ENCODE data around the gene LAMA2. TPM values are rescaled to one million over a fixed set of nuclear protein-coding genes. Genes with fewer than 3 reads are reported as not detected.

Gene LAMA2
- total and polyA plus RNA-seq, 2 donors (not counting 3 experiments of a cell fraction or from before 2014, with no cell fraction given): 0.51 to 0.75 TPM

DNA sequence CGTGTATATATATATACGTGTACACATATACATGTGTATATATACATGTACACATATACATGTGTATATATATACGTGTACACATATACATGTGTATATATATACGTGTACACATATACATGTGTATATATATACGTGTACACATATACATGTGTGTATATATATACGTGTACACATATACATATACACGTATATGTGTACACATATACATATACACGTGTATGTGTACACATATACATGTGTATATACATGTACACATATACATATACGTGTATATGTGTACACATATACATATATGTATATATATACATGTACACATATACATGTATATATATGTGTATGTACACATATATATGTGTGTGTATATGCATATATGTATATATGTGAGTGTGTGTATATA is 317.2 kb downstream of the LAMA2 start:
- intact Hi-C loops (cut with micrococcal nuclease): no loop called here
- dilution Hi-C loops (cut with MboI; ENCODE audit: extremely low pct_ligation_motif_present, low sequenced_read_pairs): no loop called here
- Histone ChIP-seq H3K27me3 (ENCODE audit: control insufficient read depth in 2 of 2, insufficient read depth in 2 of 2, low read length in 2 of 2) (peaks cover 3 to 7% of the 10 kb centered on the region in 2 experiments), H4K20me1 (replicated peaks; ENCODE audit: control insufficient read depth, extremely low read depth, insufficient read depth, low read length) (no peaks in the 10 kb centered on the region), H3K27ac (ENCODE audit: insufficient read depth, low read depth, low read length) (no peak overlapping the region), H3K79me2 (ENCODE audit: control insufficient read depth, insufficient read depth, low read length) (no peaks in the 10 kb centered on the region), H3K9ac (replicated peaks; ENCODE audit: extremely low read depth, insufficient read depth, low read length) (no peak overlapping the region), H3K4me3 (replicated peaks in 1 of 3; ENCODE audit: insufficient read depth in 1 of 3, low read depth in 1 of 3, low read length in 3 of 3) (no peak overlapping the region), H3K4me1 (ENCODE audit: control insufficient read depth, extremely low read depth, insufficient read depth, low read length) (no peaks in the 10 kb centered on the region), H3K36me3 (ENCODE audit: control insufficient read depth in 2 of 2, extremely low read depth in 1 of 2, insufficient read depth in 2 of 2, low read length in 2 of 2) (no peaks in the 10 kb centered on the region), H3K9me3 (replicated peaks; ENCODE audit: control insufficient read depth, insufficient read depth, low read length) (no peaks in the 10 kb centered on the region), H3K4me2 (ENCODE audit: insufficient read depth, low read length) (no peak overlapping the region), H3K9me1 (replicated peaks; ENCODE audit: control insufficient read depth, extremely low read depth, insufficient read depth, low read length) (no peaks in the 10 kb centered on the region), H2AFZ (ENCODE audit: low read depth, low read length) (no peak overlapping the region)
- DNase-seq (ENCODE audit: low read depth, low spot score) (no peak), FAIRE-seq (no peak)
- no TSS peak for BruUV-seq (replicated peaks)
- POLR2A ChIA-PET: no interaction called here
- CTCF ChIA-PET: no interaction called here
- TF ChIP-seq, protein P1, sequence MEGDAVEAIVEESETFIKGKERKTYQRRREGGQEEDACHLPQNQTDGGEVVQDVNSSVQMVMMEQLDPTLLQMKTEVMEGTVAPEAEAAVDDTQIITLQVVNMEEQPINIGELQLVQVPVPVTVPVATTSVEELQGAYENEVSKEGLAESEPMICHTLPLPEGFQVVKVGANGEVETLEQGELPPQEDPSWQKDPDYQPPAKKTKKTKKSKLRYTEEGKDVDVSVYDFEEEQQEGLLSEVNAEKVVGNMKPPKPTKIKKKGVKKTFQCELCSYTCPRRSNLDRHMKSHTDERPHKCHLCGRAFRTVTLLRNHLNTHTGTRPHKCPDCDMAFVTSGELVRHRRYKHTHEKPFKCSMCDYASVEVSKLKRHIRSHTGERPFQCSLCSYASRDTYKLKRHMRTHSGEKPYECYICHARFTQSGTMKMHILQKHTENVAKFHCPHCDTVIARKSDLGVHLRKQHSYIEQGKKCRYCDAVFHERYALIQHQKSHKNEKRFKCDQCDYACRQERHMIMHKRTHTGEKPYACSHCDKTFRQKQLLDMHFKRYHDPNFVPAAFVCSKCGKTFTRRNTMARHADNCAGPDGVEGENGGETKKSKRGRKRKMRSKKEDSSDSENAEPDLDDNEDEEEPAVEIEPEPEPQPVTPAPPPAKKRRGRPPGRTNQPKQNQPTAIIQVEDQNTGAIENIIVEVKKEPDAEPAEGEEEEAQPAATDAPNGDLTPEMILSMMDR (IDR thresholded peaks at IDR 0.05; ENCODE audit: extremely low read depth in 1 of 2, insufficient read depth in 1 of 2, low read depth in 1 of 2, low read length in 2 of 2): no peak
- TF ChIP-seq FOS (IDR thresholded peaks at IDR 0.05; ENCODE audit: borderline replicate concordance, insufficient read depth, low read length) (no peak), EZH2 (IDR thresholded peaks at IDR 0.05; ENCODE audit: borderline replicate concordance, low read depth, low read length, severe bottlenecking) (no peak), JUN (IDR thresholded peaks at IDR 0.05; ENCODE audit: borderline replicate concordance, insufficient read depth, insufficient read length, low read depth) (no peak), POLR2AphosphoS5 (IDR thresholded peaks at IDR 0.05; ENCODE audit: insufficient read depth, low read depth, low read length) (no peak), MYC (IDR thresholded peaks at IDR 0.05; ENCODE audit: low read depth, low read length) (no peak), POLR2A (IDR thresholded peaks at IDR 0.05; ENCODE audit: low read depth, low read length) (no peak), GATA2 (IDR thresholded peaks at IDR 0.05; ENCODE audit: insufficient read depth, insufficient read length, low read depth, low read length) (no peak)
- TF ChIP-seq, protein P2, sequence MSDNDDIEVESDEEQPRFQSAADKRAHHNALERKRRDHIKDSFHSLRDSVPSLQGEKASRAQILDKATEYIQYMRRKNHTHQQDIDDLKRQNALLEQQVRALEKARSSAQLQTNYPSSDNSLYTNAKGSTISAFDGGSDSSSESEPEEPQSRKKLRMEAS (IDR thresholded peaks at IDR 0.05; ENCODE audit: insufficient read depth, insufficient read length): no peak

All from endothelial cell of umbilical vein (primary cell).